RWPE2 (cell line): ENCODE results near the gene TMEM225B.
"Not testable (repeated sequence)": the region's sequence is repeated elsewhere in the genome, so short reads cannot be mapped to it uniquely, and the experiment has no call there.

Experiments
- ATAC-seq: fragments of 200-7000 bp; cut with Tn5 transposase; 3 replicates; pipeline ENCODE4 v1.9.1; 2021; ENCODE audit warnings: low read depth
- DNase-seq: peaks from one replicate; pipeline ENCODE4 v3.0.0-alpha.2; 2020; ENCODE audit warnings: low spot score
- H3K27ac ChIP-seq: fragments of 450-650 bp; 2 replicates; pipeline ENCODE4 v1.5.1; 2017; ENCODE audit warnings: mild to moderate bottlenecking; ENCODE audit not compliant: poor library complexity, severe bottlenecking
- H3K27me3 ChIP-seq: fragments of 250-450 bp; sonication (Bioruptor Pico); 2 replicates; pipeline ENCODE4 v1.5.1; 2021; ENCODE audit warnings: mild to moderate bottlenecking, moderate library complexity; ENCODE audit not compliant: insufficient read depth, poor library complexity, severe bottlenecking
- H3K36me3 ChIP-seq: fragments of 250-450 bp; sonication (Bioruptor Pico); 2 replicates; pipeline ENCODE4 v1.5.1; 2020; ENCODE audit warnings: low read depth, mild to moderate bottlenecking, moderate library complexity
- H3K4me1 ChIP-seq: fragments of 250-450 bp; sonication (Bioruptor Pico); 2 replicates; pipeline ENCODE4 v1.5.1; 2021; ENCODE audit warnings: mild to moderate bottlenecking, moderate library complexity; ENCODE audit not compliant: insufficient read depth, poor library complexity, severe bottlenecking
- H3K4me3 ChIP-seq: fragments of 250-450 bp; sonication (Bioruptor Pico); 2 replicates; pipeline ENCODE4 v1.5.1; 2021; ENCODE audit warnings: mild to moderate bottlenecking, moderate library complexity; ENCODE audit not compliant: severe bottlenecking
- H3K9me3 ChIP-seq: fragments of 250-450 bp; sonication (Bioruptor Pico); 2 replicates; pipeline ENCODE4 v1.5.1; 2021; ENCODE audit warnings: mild to moderate bottlenecking, moderate library complexity; ENCODE audit not compliant: severe bottlenecking
- TF ChIP-seq, protein P1 (sequence below): fragments of 450-650 bp; IDR thresholded peaks from one replicate; pipeline ENCODE4 v1.5.1; 2017; ENCODE audit warnings: mild to moderate bottlenecking, moderate library complexity; ENCODE audit not compliant: poor library complexity, severe bottlenecking

Gene TMEM225B

DNA sequence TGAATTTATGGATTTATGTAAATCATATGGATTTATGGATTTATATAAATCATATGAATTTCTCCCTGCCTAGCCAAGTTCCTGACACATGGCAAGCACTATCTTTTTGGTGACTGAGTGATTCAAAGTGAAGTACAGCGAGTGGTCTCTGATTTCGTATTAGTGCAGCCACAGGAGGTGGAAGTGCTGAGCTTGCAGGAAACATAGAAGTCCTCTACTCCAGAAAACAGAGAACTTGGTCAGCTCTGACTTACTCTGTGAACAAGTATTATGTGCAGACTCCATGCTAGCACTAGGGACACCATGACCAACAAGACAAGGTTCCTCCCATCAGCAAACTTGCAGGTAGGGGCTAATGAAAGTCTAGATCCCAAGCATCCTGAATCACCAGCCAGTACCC lies 53.2 kb downstream of the TMEM225B start:
- TF ChIP-seq, protein P1, sequence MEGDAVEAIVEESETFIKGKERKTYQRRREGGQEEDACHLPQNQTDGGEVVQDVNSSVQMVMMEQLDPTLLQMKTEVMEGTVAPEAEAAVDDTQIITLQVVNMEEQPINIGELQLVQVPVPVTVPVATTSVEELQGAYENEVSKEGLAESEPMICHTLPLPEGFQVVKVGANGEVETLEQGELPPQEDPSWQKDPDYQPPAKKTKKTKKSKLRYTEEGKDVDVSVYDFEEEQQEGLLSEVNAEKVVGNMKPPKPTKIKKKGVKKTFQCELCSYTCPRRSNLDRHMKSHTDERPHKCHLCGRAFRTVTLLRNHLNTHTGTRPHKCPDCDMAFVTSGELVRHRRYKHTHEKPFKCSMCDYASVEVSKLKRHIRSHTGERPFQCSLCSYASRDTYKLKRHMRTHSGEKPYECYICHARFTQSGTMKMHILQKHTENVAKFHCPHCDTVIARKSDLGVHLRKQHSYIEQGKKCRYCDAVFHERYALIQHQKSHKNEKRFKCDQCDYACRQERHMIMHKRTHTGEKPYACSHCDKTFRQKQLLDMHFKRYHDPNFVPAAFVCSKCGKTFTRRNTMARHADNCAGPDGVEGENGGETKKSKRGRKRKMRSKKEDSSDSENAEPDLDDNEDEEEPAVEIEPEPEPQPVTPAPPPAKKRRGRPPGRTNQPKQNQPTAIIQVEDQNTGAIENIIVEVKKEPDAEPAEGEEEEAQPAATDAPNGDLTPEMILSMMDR, result no peak
- Histone ChIP-seq H3K27me3 (no peaks in the 10 kb centered on the region), H3K27ac (no peak overlapping the region), H3K36me3 (no peaks in the 10 kb centered on the region), H3K4me3 (no peak overlapping the region), H3K9me3 (no peaks in the 10 kb centered on the region), H3K4me1 (no peaks in the 10 kb centered on the region)
- ATAC-seq (no peak), DNase-seq (no peak)

DNA sequence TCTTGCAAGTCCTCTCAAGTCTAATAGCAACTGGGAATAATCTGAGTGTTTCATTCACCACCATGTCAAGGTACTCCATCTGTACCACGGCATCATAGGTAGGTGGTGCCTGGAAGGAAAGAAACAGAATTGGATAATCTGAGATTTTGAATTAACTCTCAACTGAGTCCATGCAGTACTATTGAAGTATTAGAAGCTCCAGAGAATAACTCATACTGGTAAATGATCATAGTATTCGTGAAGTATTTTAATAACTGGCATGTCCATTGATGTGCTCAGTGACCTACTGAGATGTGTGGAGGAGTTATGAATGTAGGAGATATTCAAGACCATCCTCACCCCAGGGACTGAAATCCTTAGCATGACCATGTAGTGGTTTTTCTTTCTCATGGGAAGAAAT lies 54.6 kb downstream of the TMEM225B start:
- no peak for ATAC-seq
- TF ChIP-seq, protein P1, result no peak
- no peaks in the 10 kb centered on the region for H3K36me3 ChIP-seq

DNA sequence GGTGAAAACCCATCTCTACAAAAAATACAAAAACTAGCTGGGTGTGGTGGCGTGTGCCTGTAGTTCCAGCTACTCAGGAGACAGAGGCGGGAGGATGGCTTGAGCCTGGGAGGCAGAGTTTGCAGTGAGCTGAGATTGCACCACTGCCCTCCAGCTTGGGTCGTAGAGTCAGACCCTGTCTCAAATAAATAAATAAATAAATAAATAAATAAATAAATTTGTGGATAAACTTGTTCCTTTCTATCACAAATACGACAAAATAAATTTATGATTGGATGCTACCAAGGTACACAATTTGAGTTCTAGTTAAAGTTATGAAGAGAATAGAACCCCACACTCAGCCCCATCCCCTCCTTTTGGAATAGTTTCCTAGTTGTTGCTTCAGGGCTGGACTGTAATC lies 55.2 kb downstream of the TMEM225B start:
- H3K4me3 ChIP-seq, DNase-seq, H3K27ac ChIP-seq, H3K27me3 ChIP-seq, ATAC-seq, H3K36me3 ChIP-seq, H3K9me3 ChIP-seq, H3K4me1 ChIP-seq: not testable (repeated sequence)

More for the DNA sequence above, 54.6 kb downstream of the TMEM225B start:
- H3K27ac ChIP-seq, result no peak overlapping the region
- no peaks in the 10 kb centered on the region for H3K9me3 ChIP-seq
- no peak overlapping the region for H3K4me3 ChIP-seq
- no peaks in the 10 kb centered on the region for H3K27me3 ChIP-seq
- no peak for DNase-seq
- H3K4me1 ChIP-seq, result no peaks in the 10 kb centered on the region

DNA sequence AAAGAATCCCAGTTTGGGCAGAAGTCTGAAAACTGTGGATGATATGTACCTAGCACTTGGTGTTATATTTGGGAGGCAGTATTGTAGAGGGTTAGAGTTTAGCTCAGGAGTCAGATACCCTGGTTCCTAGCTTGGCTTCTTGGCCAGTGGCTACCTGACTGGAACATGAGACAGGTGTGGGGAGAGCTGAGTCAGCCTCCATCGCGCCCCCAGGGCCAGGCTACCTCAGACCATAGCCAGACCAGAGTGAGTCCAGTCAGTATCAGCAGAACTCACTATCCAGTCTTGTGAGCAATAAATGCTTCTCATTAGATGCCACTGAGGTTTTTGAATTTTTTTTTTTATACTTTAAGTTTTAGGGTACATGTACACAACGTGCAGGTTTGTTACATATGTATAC lies 55.7 kb downstream of the TMEM225B start:
- TF ChIP-seq, protein P1, result no peak
- H3K27me3 ChIP-seq, result no peaks in the 10 kb centered on the region
- DNase-seq (no peak), ATAC-seq (0 out of 3 replicates have a peak, but pooled peaks have one; percentile 29)
- no peak overlapping the region for H3K27ac ChIP-seq
- no peaks in the 10 kb centered on the region for H3K36me3 ChIP-seq
- no peaks in the 10 kb centered on the region for H3K4me1 ChIP-seq
- H3K4me3 ChIP-seq, result no peak overlapping the region
- no peaks in the 10 kb centered on the region for H3K9me3 ChIP-seq

DNA sequence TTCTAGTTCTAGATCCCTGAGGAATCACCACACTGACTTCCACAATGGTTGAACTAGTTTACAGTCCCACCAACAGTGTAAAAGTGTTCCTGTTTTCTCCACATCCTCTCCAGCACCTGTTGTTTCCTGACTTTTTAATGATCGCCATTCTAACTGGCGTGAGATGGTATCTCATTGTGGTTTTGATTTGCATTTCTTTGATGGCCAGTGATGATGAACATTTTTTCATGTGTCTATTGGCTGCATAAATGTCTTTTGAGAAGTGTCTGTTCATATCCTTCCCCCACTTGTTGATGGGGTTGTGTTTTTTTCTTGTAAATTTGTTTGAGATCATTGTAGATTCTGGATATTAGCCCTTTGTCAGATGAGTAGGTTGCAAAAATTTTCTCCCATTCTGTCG lies 56.6 kb downstream of the TMEM225B start:
- H3K9me3 ChIP-seq, H3K4me3 ChIP-seq, H3K36me3 ChIP-seq, ATAC-seq, H3K4me1 ChIP-seq, H3K27me3 ChIP-seq, DNase-seq, H3K27ac ChIP-seq: not testable (repeated sequence)

DNA sequence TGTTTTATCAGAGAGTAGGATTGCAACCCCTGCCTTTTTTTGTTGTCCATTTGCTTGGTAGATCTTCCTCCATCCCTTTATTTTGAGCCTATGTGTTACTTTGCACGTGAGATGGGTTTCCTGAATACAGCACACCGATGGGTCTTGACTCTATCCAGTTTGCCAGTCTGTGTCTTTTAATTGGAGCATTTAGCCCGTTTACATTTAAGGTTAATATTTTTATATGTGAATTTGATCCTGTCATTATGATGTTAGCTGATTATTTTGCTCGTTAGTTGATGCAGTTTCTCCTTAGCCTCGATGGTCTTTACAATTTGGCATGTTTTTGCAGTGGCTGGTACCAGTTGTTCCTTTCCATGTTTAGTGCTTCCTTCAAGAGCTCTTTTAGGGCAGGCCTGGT lies 59.8 kb downstream of the TMEM225B start:
- ATAC-seq, H3K9me3 ChIP-seq, DNase-seq, H3K27ac ChIP-seq, H3K27me3 ChIP-seq, H3K4me3 ChIP-seq, H3K36me3 ChIP-seq, H3K4me1 ChIP-seq: not testable (repeated sequence)
